Activated B cell treated with CpG ODN at 0.5 μM for 24 hours (primary cell): ENCODE data around the gene KRT79. TPM values are rescaled to one million over a fixed set of nuclear protein-coding genes. Genes with fewer than 3 reads are reported as not detected.

Experiments used
- ATAC-seq: fragments of 200-7000 bp; cut with Tn5 transposase; one replicate; pipeline ENCODE4 v1.10.0; 2021; ENCODE audit warnings: low read depth, mild to moderate bottlenecking, moderate library complexity
- CTCF ChIA-PET: fragments of 350-600 bp; sonication (Branson Sonifier 250); formaldehyde crosslinking; loops from one replicate; lab custom pipeline; 2021; ENCODE audit warnings: antibody characterized with exemption; lab: Charles Lee
- POLR2A ChIA-PET: fragments of 350-600 bp; sonication (Branson Sonifier 250); formaldehyde crosslinking; loops from one replicate; lab custom pipeline; 2021; ENCODE audit warnings: antibody characterized with exemption; lab: Charles Lee
- DNase-seq: peaks from one replicate; pipeline ENCODE4 v3.0.0; 2022
- H3K27ac Mint-ChIP-seq: one replicate; pipeline ENCODE4 v1.8.0; 2020; ENCODE audit warnings: mixed read lengths
- H3K27me3 Mint-ChIP-seq: one replicate; pipeline ENCODE4 v1.8.0; 2021; ENCODE audit warnings: mixed read lengths
- H3K36me3 Mint-ChIP-seq: one replicate; pipeline ENCODE4 v1.8.0; 2021; ENCODE audit warnings: low read depth, mixed read lengths
- H3K4me1 Mint-ChIP-seq: one replicate; pipeline ENCODE4 v1.8.0; 2021; ENCODE audit warnings: mixed read lengths
- H3K4me3 Mint-ChIP-seq: one replicate; pipeline ENCODE4 v1.8.0; 2020; ENCODE audit warnings: mild to moderate bottlenecking, mixed read lengths
- H3K9me3 Mint-ChIP-seq: one replicate; pipeline ENCODE4 v1.8.0; 2020; ENCODE audit warnings: mixed read lengths
- CTCF ChIP-seq: fragments of 200-600 bp; IDR thresholded peaks from one replicate; pipeline ENCODE4 v1.8.0; 2022; ENCODE audit warnings: antibody characterized with exemption, mild to moderate bottlenecking
- intact Hi-C: fragments of 100-400 bp; cut with micrococcal nuclease; formaldehyde crosslinking; loops from one replicate; pipeline ENCODE4 v1.15.1; 2024
- total RNA-seq: library from RNA; stranded (reverse); gene quantifications from 2 replicates; pipeline ENCODE4 v1.2.3, GENCODE V29; 2022

KRT79 gene
- total RNA-seq, 1 donor from 2014 or later, result not detected

DNA sequence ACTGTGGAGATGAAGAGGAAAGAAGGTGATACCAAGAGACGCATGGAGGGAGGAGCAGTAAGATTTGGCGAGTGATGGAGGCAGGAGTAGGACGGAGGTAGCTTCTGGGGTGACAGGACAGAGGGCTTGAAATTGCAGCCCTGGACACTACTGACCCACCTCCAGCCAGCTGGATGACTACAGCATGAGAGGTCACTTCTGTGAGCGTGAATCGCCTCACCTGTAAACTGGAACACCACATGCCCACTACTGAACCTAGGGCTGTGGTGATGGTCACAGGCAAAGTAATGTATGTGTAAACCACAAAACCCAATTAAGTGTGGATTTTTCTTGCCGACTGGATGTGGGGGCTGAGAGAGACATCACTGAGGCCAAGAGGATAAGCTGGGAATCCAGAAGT lies 13.6 kb downstream of the KRT79 start:
- intact Hi-C loops, result no loop called here
- no peak overlapping the region for H3K4me3 Mint-ChIP-seq
- no peak for TF ChIP-seq CTCF
- POLR2A ChIA-PET, result no interaction called here
- no peak overlapping the region for H3K27ac Mint-ChIP-seq
- no peaks in the 10 kb centered on the region for H3K36me3 Mint-ChIP-seq
- no peak for ATAC-seq
- H3K4me1 Mint-ChIP-seq, result no peaks in the 10 kb centered on the region
- CTCF ChIA-PET, result interaction anchor here (0.7 kb wide), 1 partner anchor 12 kb away, joined by 3 read pairs; no protein-coding TSS in a partner anchor
- peaks cover 26% of the 10 kb centered on the region for H3K27me3 Mint-ChIP-seq
- DNase-seq, result no peak
- H3K9me3 Mint-ChIP-seq, result no peaks in the 10 kb centered on the region

GRCh38 chr12:52819731-52820510 lies 14.2 kb downstream of the KRT79 start:
- peaks cover 26% of the 10 kb centered on the region for H3K27me3 Mint-ChIP-seq
- ChIA-PET POLR2A (no interaction called here), CTCF (interaction anchor here (0.7 kb wide), 1 partner anchor 13 kb away, joined by 3 read pairs; no protein-coding TSS in a partner anchor)
- no peak overlapping the region for H3K4me3 Mint-ChIP-seq
- intact Hi-C loops, result no loop called here
- H3K36me3 Mint-ChIP-seq, result no peaks in the 10 kb centered on the region
- H3K27ac Mint-ChIP-seq, result no peak overlapping the region
- no peak for DNase-seq
- TF ChIP-seq CTCF, result no peak
- no peak for ATAC-seq
- H3K9me3 Mint-ChIP-seq, result no peaks in the 10 kb centered on the region
- H3K4me1 Mint-ChIP-seq, result no peaks in the 10 kb centered on the region

GRCh38 chr12:52818887-52819420 lies 15.2 kb downstream of the KRT79 start:
- H3K27me3 Mint-ChIP-seq, result peaks cover 26% of the 10 kb centered on the region

DNA sequence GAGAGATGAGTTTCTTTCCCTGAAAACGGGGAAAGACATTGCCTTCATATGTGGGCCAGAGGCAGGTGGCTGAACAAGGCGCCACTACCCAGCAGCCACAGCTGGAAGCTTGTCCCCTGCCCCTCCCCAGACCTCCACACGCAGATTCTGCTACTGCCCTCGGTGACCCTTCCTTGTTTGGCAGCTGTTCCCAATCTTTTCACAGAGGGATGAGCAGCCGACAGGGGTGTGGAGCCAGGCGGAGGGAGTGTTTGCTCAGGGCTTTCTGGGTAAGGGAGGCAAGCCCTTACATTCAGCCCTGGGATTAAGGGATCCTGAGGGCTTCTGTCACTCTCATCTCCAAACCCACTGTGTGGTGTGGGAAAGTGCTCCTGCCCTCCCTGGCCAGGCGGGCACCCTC lies 15.7 kb downstream of the KRT79 start:
- ATAC-seq (no peak), DNase-seq (no peak)
- TF ChIP-seq CTCF, result no peak
- CTCF ChIA-PET, result no interaction called here
- H3K27me3 Mint-ChIP-seq, result peaks cover 25% of the 10 kb centered on the region
- no peaks in the 10 kb centered on the region for H3K4me1 Mint-ChIP-seq
- H3K36me3 Mint-ChIP-seq, result no peaks in the 10 kb centered on the region
- no peak overlapping the region for H3K27ac Mint-ChIP-seq
- intact Hi-C loops, result no loop called here
- POLR2A ChIA-PET, result no interaction called here
- H3K9me3 Mint-ChIP-seq, result no peaks in the 10 kb centered on the region
- H3K4me3 Mint-ChIP-seq, result no peak overlapping the region

More at GRCh38 chr12:52818887-52819420, 15.2 kb downstream of the KRT79 start:
- H3K4me1 Mint-ChIP-seq, result no peaks in the 10 kb centered on the region
- no peak for TF ChIP-seq CTCF
- ChIA-PET CTCF (no interaction called here), POLR2A (no interaction called here)
- no peak overlapping the region for H3K4me3 Mint-ChIP-seq
- no peak overlapping the region for H3K27ac Mint-ChIP-seq
- no peaks in the 10 kb centered on the region for H3K36me3 Mint-ChIP-seq
- DNase-seq (no peak), ATAC-seq (no peak)
- intact Hi-C loops, result no loop called here
- no peaks in the 10 kb centered on the region for H3K9me3 Mint-ChIP-seq

DNA sequence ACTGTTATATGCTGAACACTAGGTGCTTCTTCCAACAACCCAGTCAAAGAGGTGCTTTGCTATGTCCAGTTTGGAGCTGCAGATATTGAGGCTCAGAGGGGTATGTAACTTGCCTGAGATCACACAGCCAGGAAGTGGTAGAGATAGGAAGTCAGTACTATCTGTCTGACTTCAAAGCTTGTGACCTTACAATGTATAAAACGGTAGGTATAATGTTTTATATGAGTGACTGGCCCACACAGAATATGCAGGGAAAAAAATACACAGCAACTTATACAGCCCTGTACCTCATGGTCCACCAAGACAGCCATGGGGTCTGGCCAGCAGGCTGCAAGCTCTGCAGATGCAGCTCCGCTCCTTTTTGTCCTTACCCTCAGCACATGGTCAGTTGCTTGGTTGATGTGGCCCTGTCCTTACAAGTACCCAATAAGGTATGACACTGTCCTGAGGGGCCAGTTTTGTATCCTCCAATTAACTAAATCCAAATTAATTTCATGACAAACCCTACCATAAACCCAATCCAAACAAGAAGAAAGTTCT lies 16.3 kb downstream of the KRT79 start:
- intact Hi-C loops, result no loop called here
- Mint-ChIP-seq H3K27me3 (peaks cover 24% of the 10 kb centered on the region), H3K4me1 (no peaks in the 10 kb centered on the region), H3K27ac (no peak overlapping the region), H3K36me3 (no peaks in the 10 kb centered on the region), H3K9me3 (no peaks in the 10 kb centered on the region), H3K4me3 (no peak overlapping the region)
- POLR2A ChIA-PET, result no interaction called here
- ATAC-seq, result no peak
- CTCF ChIA-PET, result no interaction called here
- DNase-seq, result no peak
- TF ChIP-seq CTCF, result no peak
